IMR-90 (cell line): Measurements from ENCODE around the gene ZC3H15. TPM values are rescaled to one million over a fixed set of nuclear protein-coding genes. Genes with fewer than 3 reads are reported as not detected.

Source experiments
- ATAC-seq: fragments of 200-7000 bp; cut with Tn5 transposase; 2 replicates; pipeline ENCODE4 v1.9.1; 2020; ENCODE audit warnings: low read depth, mild to moderate bottlenecking, moderate library complexity
- BruUV-seq: library from RNA; stranded (reverse); fragments of 400-500 nt; replicated peaks from 2 replicates; lab custom pipeline; 2021; lab: Mats Ljungman, UMichigan
- CTCF ChIA-PET: fragments of 300-600 bp; formaldehyde crosslinking; extraction: SDS; loops from one replicate; lab custom pipeline; 2021; ENCODE audit warnings: antibody characterized with exemption; lab: Yijun Ruan, JAX
- POLR2A ChIA-PET: fragments of 300-600 bp; sonication (Branson Sonifier 250); formaldehyde crosslinking; loops from one replicate; lab custom pipeline; 2022; ENCODE audit warnings: antibody characterized with exemption; ENCODE audit not compliant: unreplicated experiment; lab: Charles Lee
- DNase-seq: peaks from one replicate; pipeline ENCODE4 v3.0.0; 2013
- H2AFZ ChIP-seq: replicated peaks from 2 replicates; pipeline ENCODE3; 2013; ENCODE audit warnings: low read length, mild to moderate bottlenecking; ENCODE audit not compliant: poor library complexity
- H2AK5ac ChIP-seq: 2 replicates; pipeline ENCODE4 v1.6.1; 2013; ENCODE audit warnings: low read depth, low read length, inconsistent platforms
- H2AK9ac ChIP-seq: replicated peaks from 2 replicates; pipeline ENCODE3; 2013; ENCODE audit warnings: mild to moderate bottlenecking, low read depth, low read length, moderate library complexity; ENCODE audit not compliant: poor library complexity
- H2BK120ac ChIP-seq: 2 replicates; pipeline ENCODE4 v1.6.1; 2013; ENCODE audit warnings: low read depth, low read length, inconsistent platforms
- H2BK15ac ChIP-seq: 3 replicates; pipeline ENCODE4 v1.6.1; 2013; ENCODE audit warnings: low read depth, low read length, inconsistent platforms
- H2BK20ac ChIP-seq: 2 replicates; pipeline ENCODE4 v1.6.1; 2013; ENCODE audit warnings: low read depth, mild to moderate bottlenecking, inconsistent platforms, low read length, moderate library complexity
- H2BK5ac ChIP-seq: 2 replicates; pipeline ENCODE4 v1.6.1; 2013; ENCODE audit warnings: mild to moderate bottlenecking, low read depth, low read length, inconsistent platforms; ENCODE audit not compliant: poor library complexity, severe bottlenecking
- H3K14ac ChIP-seq: replicated peaks from 2 replicates; pipeline ENCODE4 v1.6.1; 2013; ENCODE audit warnings: low read depth, low read length, inconsistent platforms
- H3K18ac ChIP-seq: 2 replicates; pipeline ENCODE4 v1.6.1; 2013; ENCODE audit warnings: low read depth, low read length, control low read depth
- H3K23ac ChIP-seq: 2 replicates; pipeline ENCODE4 v1.6.1; 2013; ENCODE audit warnings: low read depth, low read length, inconsistent platforms
- H3K27ac ChIP-seq: 2 replicates; pipeline ENCODE4 v1.5.1; 2013; ENCODE audit warnings: mild to moderate bottlenecking, control low read depth, low read length; ENCODE audit not compliant: insufficient read depth
- H3K27me3 ChIP-seq: 2 replicates; pipeline ENCODE4 v1.6.1; 2013; ENCODE audit warnings: low read length; ENCODE audit not compliant: control insufficient read depth, insufficient read depth
- H3K36me3 ChIP-seq: 2 replicates; pipeline ENCODE4 v1.6.1; 2013; ENCODE audit warnings: low read length, mixed read lengths; ENCODE audit not compliant: control insufficient read depth, insufficient read depth
- H3K4ac ChIP-seq: 2 replicates; pipeline ENCODE4 v1.6.1; 2013; ENCODE audit warnings: low read depth, low read length, inconsistent platforms
- H3K4me1 ChIP-seq: 2 replicates; pipeline ENCODE4 v1.6.1; 2013; ENCODE audit warnings: low read length, mixed read lengths; ENCODE audit not compliant: control insufficient read depth, insufficient read depth
- H3K4me2 ChIP-seq: 2 replicates; pipeline ENCODE4 v1.6.1; 2013; ENCODE audit warnings: low read depth, mild to moderate bottlenecking, control low read depth, low read length, moderate library complexity
- H3K4me3 ChIP-seq: 2 replicates; pipeline ENCODE4 v1.5.1; 2013; ENCODE audit warnings: low read depth, mild to moderate bottlenecking, control low read depth, low read length, moderate library complexity; ENCODE audit not compliant: insufficient read depth
- H3K56ac ChIP-seq: 2 replicates; pipeline ENCODE4 v1.6.1; 2013; ENCODE audit warnings: low read length, inconsistent platforms; ENCODE audit not compliant: insufficient read depth; ENCODE audit errors: extremely low read depth
- H3K79me1 ChIP-seq, 2 experiments: 2 replicates each; pipeline ENCODE4 v1.6.1; 2013; ENCODE audit warnings: low read length in 2 of 2, inconsistent platforms in 1 of 2, low read depth in 1 of 2
- H3K9ac ChIP-seq: 2 replicates; pipeline ENCODE4 v1.6.1; 2013; ENCODE audit warnings: low read depth, low read length, control low read depth
- H3K9me1 ChIP-seq: 2 replicates; pipeline ENCODE4 v1.6.1; 2013; ENCODE audit warnings: low read length, inconsistent platforms; ENCODE audit not compliant: insufficient read depth
- H3K9me3 ChIP-seq: 2 replicates; pipeline ENCODE4 v1.6.1; 2013; ENCODE audit warnings: low read length; ENCODE audit not compliant: control insufficient read depth, insufficient read depth
- H4K20me1 ChIP-seq: 2 replicates; pipeline ENCODE4 v1.6.1; 2013; ENCODE audit warnings: low read length, inconsistent platforms; ENCODE audit not compliant: insufficient read depth
- H4K5ac ChIP-seq: 2 replicates; pipeline ENCODE4 v1.6.1; 2013; ENCODE audit warnings: mild to moderate bottlenecking, low read depth, low read length, control low read depth
- H4K8ac ChIP-seq, 2 experiments: 2 replicates each; pipeline ENCODE4 v1.6.1; 2013; ENCODE audit warnings: low read depth in 2 of 2, low read length in 2 of 2, control low read depth in 1 of 2, inconsistent platforms in 1 of 2
- H4K91ac ChIP-seq: 2 replicates; pipeline ENCODE4 v1.6.1; 2013; ENCODE audit warnings: low read depth, low read length, inconsistent platforms; ENCODE audit not compliant: insufficient read depth
- CEBPB ChIP-seq: IDR thresholded peaks from 2 replicates; pipeline ENCODE4 v1.6.1; 2012; ENCODE audit warnings: low read depth, low read length, improper control_type of control experiment
- CTCF ChIP-seq: conservative IDR thresholded peaks from 2 replicates; pipeline ENCODE4 v1.5.1; 2012; ENCODE audit warnings: mild to moderate bottlenecking, low read depth, low read length, improper control_type of control experiment
- ELK1 ChIP-seq: fragments of 150-350 bp; IDR thresholded peaks from 2 replicates; pipeline ENCODE4 v1.6.1; 2016; ENCODE audit warnings: low read depth, mild to moderate bottlenecking, low read length, moderate library complexity, borderline replicate concordance
- FOS ChIP-seq: fragments of 150-350 bp; IDR thresholded peaks from 2 replicates; pipeline ENCODE4 v1.6.1; 2016; ENCODE audit warnings: low read depth, low read length
- NFE2L2 ChIP-seq: fragments of 150-350 bp; IDR thresholded peaks from 2 replicates; pipeline ENCODE4 v1.6.1; 2016; ENCODE audit warnings: low read depth, mild to moderate bottlenecking, low read length
- POLR2A ChIP-seq: IDR thresholded peaks from 2 replicates; pipeline ENCODE4 v1.6.1; 2012; ENCODE audit warnings: mild to moderate bottlenecking, low read depth, low read length
- RAD21 ChIP-seq: IDR thresholded peaks from 2 replicates; pipeline ENCODE4 v1.6.1; 2012; ENCODE audit warnings: low read length, improper control_type of control experiment
- RCOR1 ChIP-seq: IDR thresholded peaks from 2 replicates; pipeline ENCODE4 v1.6.1; 2012; ENCODE audit warnings: mild to moderate bottlenecking, low read length, improper control_type of control experiment; ENCODE audit not compliant: insufficient replicate concordance
- WGBS, 2 experiments: methylation state at CpG; one replicate each; pipeline versions ENCODE4 v1.1.5 to v1.1.7; 2013; ENCODE audit warnings: missing lambda C conversion rate in 2 of 2; ENCODE audit not compliant: insufficient read length in 1 of 2; ENCODE audit errors: extremely low coverage in 2 of 2; 5-methylcytosine and 5-hydroxymethylcytosine counted together
- dilution Hi-C: fragments of 300-500 bp; cut with HindIII; formaldehyde crosslinking; loops from one replicate; pipeline ENCODE4 v1.14.3; 2018; ENCODE audit warnings: low sequenced_read_pairs; ENCODE audit not compliant: unreplicated experiment
- in situ Hi-C: fragments of 300-500 bp; cut with MboI; formaldehyde crosslinking; loops from 3 replicates; pipeline ENCODE4 v1.14.3; 2019; ENCODE audit warnings: low sequenced_read_pairs, inconsistent platforms, mixed read lengths
- intact Hi-C: fragments of 100-400 bp; cut with micrococcal nuclease; formaldehyde crosslinking; loops from 2 replicates; pipeline ENCODE4 v1.10.0; 2022
- polyA plus RNA-seq, 3 experiments: library from polyadenylated mRNA; depleted of rRNA; stranded (reverse); fragments of >200 nt; gene quantifications; 2 replicates each; pipeline ENCODE4 v1.2.3, GENCODE V29; 2012; ENCODE audit warnings: low replicate concordance in 1 of 3
- total RNA-seq: library from RNA; depleted of rRNA; stranded (reverse); fragments of >200 nt; gene quantifications from 2 replicates; pipeline ENCODE4 v1.2.3, GENCODE V29; 2012
- TF ChIP-seq, protein P1 (sequence below): fragments of 150-350 bp; IDR thresholded peaks from 2 replicates; pipeline ENCODE4 v1.6.1; 2017; ENCODE audit warnings: mild to moderate bottlenecking, antibody characterized with exemption, low read length, low read depth

Gene ZC3H15
- total and polyA plus RNA-seq, 2 of the 4 experiments (the other 2 are of a cell fraction), result 22.9 to 47.4 TPM

DNA sequence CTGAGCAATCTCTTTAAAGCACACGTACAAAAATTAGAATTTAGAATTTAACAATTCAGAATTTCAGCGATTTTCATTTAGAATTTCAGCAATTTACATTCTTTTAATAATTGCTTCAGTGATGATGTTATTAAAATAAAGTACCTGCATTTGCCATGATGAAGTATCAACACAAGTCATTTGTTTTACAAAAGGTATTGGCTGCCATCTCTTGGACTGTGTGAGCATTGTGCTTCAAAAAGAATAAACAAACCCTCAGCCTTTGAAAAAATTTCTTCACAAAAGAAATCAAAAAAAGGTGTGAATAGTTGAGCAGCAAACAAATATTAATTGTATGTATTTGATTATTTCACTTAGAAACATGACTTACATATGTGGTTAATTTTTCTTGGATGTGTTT lies 27.1 kb upstream of the ZC3H15 start:
- Histone ChIP-seq H3K56ac (no peak overlapping the region), H4K91ac (no peak overlapping the region), H2BK20ac (no peak overlapping the region), H2BK5ac (no peak overlapping the region), H3K36me3 (no peaks in the 10 kb centered on the region), H3K27me3 (no peaks in the 10 kb centered on the region; the same call in 1 of the 2 replicates), H3K27ac (no peak overlapping the region), H4K5ac (no peak overlapping the region), H3K79me1 (no peaks in the 10 kb centered on the region), H3K9me3 (no peaks in the 10 kb centered on the region), H4K8ac (no peak overlapping the region), H2AK9ac (no peak overlapping the region), H3K23ac (no peak overlapping the region), H3K18ac (no peak overlapping the region), H2BK15ac (no peak overlapping the region), H2BK120ac (no peak overlapping the region), H2AK5ac (no peak overlapping the region), H3K4ac (no peak overlapping the region), H3K4me1 (no peaks in the 10 kb centered on the region), H3K9me1 (no peaks in the 10 kb centered on the region), H4K20me1 (no peaks in the 10 kb centered on the region), H3K9ac (no peak overlapping the region), H3K4me2 (no peak overlapping the region), H3K14ac (no peak overlapping the region), H3K4me3 (no peak overlapping the region), H2AFZ (no peak overlapping the region)
- dilution Hi-C loops, result no loop called here
- POLR2A ChIA-PET, result no interaction called here
- ATAC-seq, result no peak
- no CpG with 5 or more reads among the region's 2 CpGs for WGBS, 2 experiments
- in situ Hi-C loops, result no loop called here
- no TSS peak for BruUV-seq
- TF ChIP-seq CTCF, result peak; percentile 37; the same call in 1 of the 2 replicates
- no peak for TF ChIP-seq RCOR1
- TF ChIP-seq RAD21, result peak; percentile 33
- TF ChIP-seq NFE2L2, result no peak
- no peak for TF ChIP-seq FOS
- TF ChIP-seq, protein P1, sequence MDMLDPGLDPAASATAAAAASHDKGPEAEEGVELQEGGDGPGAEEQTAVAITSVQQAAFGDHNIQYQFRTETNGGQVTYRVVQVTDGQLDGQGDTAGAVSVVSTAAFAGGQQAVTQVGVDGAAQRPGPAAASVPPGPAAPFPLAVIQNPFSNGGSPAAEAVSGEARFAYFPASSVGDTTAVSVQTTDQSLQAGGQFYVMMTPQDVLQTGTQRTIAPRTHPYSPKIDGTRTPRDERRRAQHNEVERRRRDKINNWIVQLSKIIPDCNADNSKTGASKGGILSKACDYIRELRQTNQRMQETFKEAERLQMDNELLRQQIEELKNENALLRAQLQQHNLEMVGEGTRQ, result no peak
- TF ChIP-seq CEBPB, result no peak
- no peak for TF ChIP-seq POLR2A
- no peak for TF ChIP-seq ELK1
- intact Hi-C loops, result no loop called here
- peak; percentile 28 for DNase-seq
- CTCF ChIA-PET, result no interaction called here
